ENCODE measurements around the gene CAPSL. TPM values are rescaled to one million over a fixed set of nuclear protein-coding genes. Genes with fewer than 3 reads are reported as not detected.
"Not testable (repeated sequence)": the region's sequence is repeated elsewhere in the genome, so short reads cannot be mapped to it uniquely, and the experiment has no call there.

Gene CAPSL
- total RNA-seq, 3 donors from 2014 or later (not counting 1 experiment from before 2014, with no cell fraction given), result not detected

DNA sequence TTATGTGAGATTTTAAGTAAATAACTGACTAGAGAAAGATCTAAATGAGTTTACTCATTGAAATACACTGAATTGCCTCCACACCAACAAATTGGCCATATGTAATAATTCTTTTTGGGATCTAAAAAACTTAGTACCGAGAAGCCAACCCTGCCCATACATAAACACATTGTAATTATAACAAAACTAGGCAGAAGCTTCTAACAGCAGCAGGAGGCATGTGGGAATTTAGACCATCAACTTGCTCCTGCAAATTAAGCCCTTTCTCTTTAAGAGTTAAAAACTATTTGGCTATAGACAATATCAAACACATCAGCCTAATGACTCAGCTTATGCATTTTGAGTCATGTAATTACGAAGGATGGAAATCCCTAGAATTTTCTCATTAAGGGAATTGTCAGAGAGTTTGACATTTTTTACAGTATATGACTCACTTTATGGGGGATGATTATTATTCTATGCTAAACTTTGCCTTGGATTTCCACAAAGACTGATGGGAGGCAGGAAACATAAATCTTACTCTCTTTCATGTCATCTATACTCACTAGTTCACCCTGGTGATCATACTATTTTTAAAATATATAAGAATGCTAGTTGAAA lies 80.7 kb downstream of the CAPSL start:
- no peak for ATAC-seq
- no peaks in the 10 kb centered on the region for H3K36me3 Mint-ChIP-seq

GRCh38 chr5:35856765-35857351 lies 81.6 kb downstream of the CAPSL start, which contains the start of gene IL7R:
IL7R (plus strand) TSS chr5:35856891; CDS start chr5:35856978, 87 bp downstream.
- intact Hi-C loops (cut with micrococcal nuclease), result no loop called here
- ATAC-seq, result peak; percentile 19 to 56 (median 50)
- H3K36me3 Mint-ChIP-seq, result no peaks in the 10 kb centered on the region

More for the DNA sequence above, 80.7 kb downstream of the CAPSL start:
- no peaks in the 10 kb centered on the region for H3K9me3 ChIP-seq (ENCODE audit: control insufficient read depth, insufficient read depth, low read length)
- TF ChIP-seq, protein P1, sequence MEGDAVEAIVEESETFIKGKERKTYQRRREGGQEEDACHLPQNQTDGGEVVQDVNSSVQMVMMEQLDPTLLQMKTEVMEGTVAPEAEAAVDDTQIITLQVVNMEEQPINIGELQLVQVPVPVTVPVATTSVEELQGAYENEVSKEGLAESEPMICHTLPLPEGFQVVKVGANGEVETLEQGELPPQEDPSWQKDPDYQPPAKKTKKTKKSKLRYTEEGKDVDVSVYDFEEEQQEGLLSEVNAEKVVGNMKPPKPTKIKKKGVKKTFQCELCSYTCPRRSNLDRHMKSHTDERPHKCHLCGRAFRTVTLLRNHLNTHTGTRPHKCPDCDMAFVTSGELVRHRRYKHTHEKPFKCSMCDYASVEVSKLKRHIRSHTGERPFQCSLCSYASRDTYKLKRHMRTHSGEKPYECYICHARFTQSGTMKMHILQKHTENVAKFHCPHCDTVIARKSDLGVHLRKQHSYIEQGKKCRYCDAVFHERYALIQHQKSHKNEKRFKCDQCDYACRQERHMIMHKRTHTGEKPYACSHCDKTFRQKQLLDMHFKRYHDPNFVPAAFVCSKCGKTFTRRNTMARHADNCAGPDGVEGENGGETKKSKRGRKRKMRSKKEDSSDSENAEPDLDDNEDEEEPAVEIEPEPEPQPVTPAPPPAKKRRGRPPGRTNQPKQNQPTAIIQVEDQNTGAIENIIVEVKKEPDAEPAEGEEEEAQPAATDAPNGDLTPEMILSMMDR (IDR thresholded peaks at IDR 0.05), result no peak
- peak overlapping the region; percentile 58 for H3K4me3 ChIP-seq (ENCODE audit: low read length)
- H3K36me3 ChIP-seq (ENCODE audit: control insufficient read depth, insufficient read depth, low read length), result peaks cover 19% of the 10 kb centered on the region
- 36% methylated on average over 1 of the region's 2 CpGs for WGBS (ENCODE audit: insufficient coverage)
- Mint-ChIP-seq H3K9me3 (no peaks in the 10 kb centered on the region), H3K27ac (peak overlapping the region in 1 of 2 donors; percentile 15), H3K27me3 (ENCODE audit: low read depth in 2 of 2) (peaks cover 0 to 3% of the 10 kb centered on the region in 2 donors), H3K4me3 (peak overlapping the region; percentile 10), H3K4me1 (peaks cover 28 to 29% of the 10 kb centered on the region in 2 donors)
- peaks cover 11% of the 10 kb centered on the region for H3K4me1 ChIP-seq (ENCODE audit: control insufficient read depth, insufficient read depth, low read length)
- intact Hi-C loops (cut with micrococcal nuclease), result no loop called here
- peak in 1 of 2 donors; percentile 37 for DNase-seq
- H3K27me3 ChIP-seq (ENCODE audit: control insufficient read depth, insufficient read depth, low read length), result no peaks in the 10 kb centered on the region
- peak overlapping the region; percentile 96 for H3K27ac ChIP-seq (ENCODE audit: low read length)

DNA sequence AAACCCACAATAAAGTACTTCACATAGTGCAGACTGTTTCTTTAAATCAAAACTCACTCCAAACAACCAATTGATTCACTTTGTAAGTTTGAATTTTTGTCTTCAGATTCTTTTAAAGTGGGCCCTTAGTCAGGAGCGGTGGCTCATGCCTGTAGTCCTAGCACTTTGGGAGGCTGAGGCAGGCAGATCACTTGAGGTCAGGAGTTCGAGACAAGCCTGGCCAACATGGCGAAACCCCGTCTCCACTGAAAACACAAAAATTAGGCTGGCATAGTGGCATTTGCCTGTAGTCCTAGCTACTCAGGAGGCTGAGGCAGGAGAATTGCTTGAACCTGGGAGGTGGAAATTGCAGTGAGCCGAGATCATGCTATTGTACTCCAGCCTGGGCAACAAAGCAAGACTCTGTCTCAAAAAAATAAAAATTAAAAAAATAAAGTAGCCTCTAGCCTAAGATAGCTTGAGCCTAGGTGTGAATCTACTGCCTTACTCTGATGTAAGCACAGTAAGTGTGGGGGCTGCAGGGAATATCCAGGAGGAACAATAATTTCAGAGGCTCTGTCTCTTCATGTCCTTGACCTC lies 82.1 kb downstream of the CAPSL start:
- H3K27ac ChIP-seq (ENCODE audit: low read length), result peak overlapping the region; percentile 96
- DNase-seq; H3K36me3 ChIP-seq (ENCODE audit: control insufficient read depth, insufficient read depth, low read length); ATAC-seq; H3K9me3 ChIP-seq (ENCODE audit: control insufficient read depth, insufficient read depth, low read length); H3K27me3 Mint-ChIP-seq (ENCODE audit: low read depth in 2 of 2); intact Hi-C loops (cut with micrococcal nuclease); H3K36me3 Mint-ChIP-seq; H3K27me3 ChIP-seq (ENCODE audit: control insufficient read depth, insufficient read depth, low read length); H3K9me3 Mint-ChIP-seq: not testable (repeated sequence)
- peaks cover 21% of the 10 kb centered on the region for H3K4me1 ChIP-seq (ENCODE audit: control insufficient read depth, insufficient read depth, low read length)
- H3K4me3 ChIP-seq (ENCODE audit: low read length), result peak overlapping the region; percentile 58
- Mint-ChIP-seq H3K27ac (peak overlapping the region; percentile 3 to 73), H3K4me1 (peaks cover 17 to 20% of the 10 kb centered on the region in 2 donors), H3K4me3 (peak overlapping the region; percentile 10)
- WGBS (ENCODE audit: insufficient coverage), result 79% methylated on average over 5 of the region's 5 CpGs

More at GRCh38 chr5:35856765-35857351, 81.6 kb downstream of the CAPSL start, which contains the start of gene IL7R:
- peak in 1 of 2 donors; percentile 77 for DNase-seq
- peak within 1 kb of the TSS; percentile 58 for H3K4me3 ChIP-seq (ENCODE audit: low read length)
- H3K4me1 ChIP-seq (ENCODE audit: control insufficient read depth, insufficient read depth, low read length), result peaks cover 19% of the 10 kb centered on the region
- H3K27me3 ChIP-seq (ENCODE audit: control insufficient read depth, insufficient read depth, low read length), result no peaks in the 10 kb centered on the region
- Mint-ChIP-seq H3K27me3 (ENCODE audit: low read depth in 2 of 2) (peaks cover 0 to 3% of the 10 kb centered on the region in 2 donors), H3K4me1 (peaks cover 21 to 22% of the 10 kb centered on the region in 2 donors), H3K4me3 (peak within 1 kb of the TSS; percentile 10), H3K9me3 (no peaks in the 10 kb centered on the region), H3K27ac (peak within 1 kb of the TSS; percentile 15 to 73)
- H3K9me3 ChIP-seq (ENCODE audit: control insufficient read depth, insufficient read depth, low read length), result no peaks in the 10 kb centered on the region
- H3K27ac ChIP-seq (ENCODE audit: low read length), result peak within 1 kb of the TSS; percentile 96
- 0% methylated on average over 1 of the region's 1 CpG for WGBS (ENCODE audit: insufficient coverage)
- TF ChIP-seq, protein P1 (IDR thresholded peaks at IDR 0.05), result no peak
- peaks cover 10% of the 10 kb centered on the region for H3K36me3 ChIP-seq (ENCODE audit: control insufficient read depth, insufficient read depth, low read length)

GRCh38 chr5:35855187-35855586 lies 83.2 kb downstream of the CAPSL start:
- Mint-ChIP-seq H3K4me3 (no peak overlapping the region), H3K27ac (peak overlapping the region; percentile 59 to 74), H3K27me3 (ENCODE audit: low read depth in 2 of 2) (no peaks in the 10 kb centered on the region), H3K9me3 (no peaks in the 10 kb centered on the region), H3K4me1 (peaks cover 17 to 20% of the 10 kb centered on the region in 2 donors), H3K36me3 (no peaks in the 10 kb centered on the region)
- Histone ChIP-seq H3K9me3 (ENCODE audit: control insufficient read depth, insufficient read depth, low read length) (no peaks in the 10 kb centered on the region), H3K27me3 (ENCODE audit: control insufficient read depth, insufficient read depth, low read length) (no peaks in the 10 kb centered on the region), H3K36me3 (ENCODE audit: control insufficient read depth, insufficient read depth, low read length) (no peaks in the 10 kb centered on the region), H3K27ac (ENCODE audit: low read length) (peak overlapping the region; percentile 96), H3K4me3 (ENCODE audit: low read length) (no peak overlapping the region), H3K4me1 (ENCODE audit: control insufficient read depth, insufficient read depth, low read length) (peaks cover 21% of the 10 kb centered on the region)
- 69% methylated on average over 1 of the region's 1 CpG for WGBS (ENCODE audit: insufficient coverage)
- ATAC-seq, result no peak
- intact Hi-C loops (cut with micrococcal nuclease), result loop anchor here (2.0 kb wide), 1 partner anchor 44 kb away; no protein-coding TSS in a partner anchor
- peak in 1 of 2 donors; percentile 47 for DNase-seq
- TF ChIP-seq, protein P1 (IDR thresholded peaks at IDR 0.05), result no peak

Measured in natural killer cell (primary cell).